Measurements from ENCODE around the gene MARK2. TPM values are rescaled to one million over a fixed set of nuclear protein-coding genes. Genes with fewer than 3 reads are reported as not detected.
A peak's percentile ranks its signal among the peaks of the same experiment; 100 is the strongest.

MARK2 gene
- total RNA-seq, 1 donor = 14.8 TPM

- Histone ChIP-seq H3K79me2 (ENCODE audit: insufficient read depth, low read length) (no peaks in the 10 kb centered on the region), H3K4me1 (ENCODE audit: insufficient read depth, low read length) (peaks cover 20% of the 10 kb centered on the region), H4K20me1 (ENCODE audit: insufficient read depth, low read length) (peaks cover 6% of the 10 kb centered on the region), H3K36me3 (ENCODE audit: insufficient read depth, low read length) (no peaks in the 10 kb centered on the region), H3K27me3 (ENCODE audit: insufficient read depth, low read length) (no peaks in the 10 kb centered on the region), H3K4me3 (ENCODE audit: insufficient read depth, low read length) (no peak overlapping the region), H2AFZ (ENCODE audit: low read length) (no peak overlapping the region), H3K9me3 (ENCODE audit: low read depth, low read length) (no peaks in the 10 kb centered on the region), H3K27ac (ENCODE audit: low read depth, low read length) (no peak overlapping the region), H3K4me2 (ENCODE audit: insufficient read depth, low read length) (peak overlapping the region; percentile 79)
- TF ChIP-seq CTCF (IDR thresholded peaks at IDR 0.05; ENCODE audit: extremely low read depth, low read depth, low read length) = no peak
- DNase-seq (ENCODE audit: insufficient read length, low spot score, missing footprints) = peak; percentile 84
These were observed 79.7 kb downstream of the MARK2 start for GRCh38 chr11:63918507-63919191.

- Histone ChIP-seq H2AFZ (ENCODE audit: low read length) (peak overlapping the region; percentile 41), H3K4me1 (ENCODE audit: insufficient read depth, low read length) (peaks cover 20% of the 10 kb centered on the region), H3K4me2 (ENCODE audit: insufficient read depth, low read length) (peak overlapping the region; percentile 32), H3K36me3 (ENCODE audit: insufficient read depth, low read length) (no peaks in the 10 kb centered on the region), H3K27me3 (ENCODE audit: insufficient read depth, low read length) (no peaks in the 10 kb centered on the region), H3K79me2 (ENCODE audit: insufficient read depth, low read length) (no peaks in the 10 kb centered on the region), H3K27ac (ENCODE audit: low read depth, low read length) (no peak overlapping the region), H4K20me1 (ENCODE audit: insufficient read depth, low read length) (peaks cover 5% of the 10 kb centered on the region), H3K4me3 (ENCODE audit: insufficient read depth, low read length) (peak overlapping the region; percentile 40), H3K9me3 (ENCODE audit: low read depth, low read length) (no peaks in the 10 kb centered on the region)
- TF ChIP-seq CTCF (IDR thresholded peaks at IDR 0.05; ENCODE audit: extremely low read depth, low read depth, low read length) = no peak
- DNase-seq (ENCODE audit: insufficient read length, low spot score, missing footprints) = peak; percentile 85
These were observed 80.6 kb downstream of the MARK2 start for GRCh38 chr11:63919267-63920125.

- no peak overlapping the region for H2AFZ ChIP-seq (ENCODE audit: low read length)
These were observed 81.4 kb downstream of the MARK2 start for GRCh38 chr11:63920126-63920938.

More at GRCh38 chr11:63920126-63920938, 81.4 kb downstream of the MARK2 start:
- Histone ChIP-seq H3K36me3 (ENCODE audit: insufficient read depth, low read length) (no peaks in the 10 kb centered on the region), H3K4me2 (ENCODE audit: insufficient read depth, low read length) (peak overlapping the region; percentile 32), H3K9me3 (ENCODE audit: low read depth, low read length) (no peaks in the 10 kb centered on the region), H3K79me2 (ENCODE audit: insufficient read depth, low read length) (no peaks in the 10 kb centered on the region), H4K20me1 (ENCODE audit: insufficient read depth, low read length) (no peaks in the 10 kb centered on the region), H3K4me1 (ENCODE audit: insufficient read depth, low read length) (peaks cover 20% of the 10 kb centered on the region), H3K4me3 (ENCODE audit: insufficient read depth, low read length) (no peak overlapping the region), H3K27ac (ENCODE audit: low read depth, low read length) (no peak overlapping the region), H3K27me3 (ENCODE audit: insufficient read depth, low read length) (no peaks in the 10 kb centered on the region)
- TF ChIP-seq CTCF (IDR thresholded peaks at IDR 0.05; ENCODE audit: extremely low read depth, low read depth, low read length) = no peak
- peak; percentile 92 for DNase-seq (ENCODE audit: insufficient read length, low spot score, missing footprints)
